ENCODE measurements around the gene WDR45.

The WDR45 gene

GRCh38 chrX:49077941-49078340, 1.7 kb downstream of the WDR45 start:
- FAIRE-seq, result no peak

GRCh38 chrX:49075347-49075746, 4.3 kb downstream of the WDR45 start:
- DNase-seq (ENCODE audit: extremely low spot score, insufficient read length, low read depth) (no peak), FAIRE-seq (no peak)

More at GRCh38 chrX:49077941-49078340, 1.7 kb downstream of the WDR45 start:
- DNase-seq (ENCODE audit: extremely low spot score, insufficient read length, low read depth), result no peak

- FAIRE-seq, result peak; percentile 98
- peak; percentile 68 for DNase-seq (ENCODE audit: extremely low spot score, insufficient read length, low read depth)
Measured at GRCh38 chrX:49073601-49074575, 5.8 kb downstream of the WDR45 start, which contains the start of gene PRAF2. PRAF2 (minus strand) TSS chrX:49074002; CDS start chrX:49073987, 15 bp downstream.

GRCh38 chrX:49072712-49073095, 7.0 kb downstream of the WDR45 start:
- FAIRE-seq (no peak), DNase-seq (ENCODE audit: extremely low spot score, insufficient read length, low read depth) (no peak)

GRCh38 chrX:49071877-49072711, 7.6 kb downstream of the WDR45 start:
- FAIRE-seq, result no peak
- DNase-seq (ENCODE audit: extremely low spot score, insufficient read length, low read depth), result no peak

GRCh38 chrX:49070988-49071387, 8.7 kb downstream of the WDR45 start:
- no peak for DNase-seq (ENCODE audit: extremely low spot score, insufficient read length, low read depth)
- no peak for FAIRE-seq

GRCh38 chrX:49069038-49069437, 10.6 kb downstream of the WDR45 start:
- FAIRE-seq (no peak), DNase-seq (ENCODE audit: extremely low spot score, insufficient read length, low read depth) (no peak)

GRCh38 chrX:49067285-49068120, 12.2 kb downstream of the WDR45 start:
- no peak for DNase-seq (ENCODE audit: extremely low spot score, insufficient read length, low read depth)
- no peak for FAIRE-seq

- DNase-seq (ENCODE audit: extremely low spot score, insufficient read length, low read depth), result no peak
- FAIRE-seq, result no peak
Measured at GRCh38 chrX:49066690-49067089, 13.0 kb downstream of the WDR45 start.

GRCh38 chrX:49066278-49066677, 13.4 kb downstream of the WDR45 start:
- DNase-seq (ENCODE audit: extremely low spot score, insufficient read length, low read depth) (no peak), FAIRE-seq (no peak)

- DNase-seq (ENCODE audit: extremely low spot score, insufficient read length, low read depth), result no peak
- no peak for FAIRE-seq
Measured at GRCh38 chrX:49064735-49065134, 15.0 kb downstream of the WDR45 start.

GRCh38 chrX:49064303-49064702, 15.4 kb downstream of the WDR45 start:
- FAIRE-seq (no peak), DNase-seq (ENCODE audit: extremely low spot score, insufficient read length, low read depth) (no peak)

GRCh38 chrX:49063715-49064114, 16.0 kb downstream of the WDR45 start:
- DNase-seq (ENCODE audit: extremely low spot score, insufficient read length, low read depth) (no peak), FAIRE-seq (no peak)

GRCh38 chrX:49061916-49062315, 17.8 kb downstream of the WDR45 start:
- no peak for FAIRE-seq
- DNase-seq (ENCODE audit: extremely low spot score, insufficient read length, low read depth), result no peak

- DNase-seq (ENCODE audit: extremely low spot score, insufficient read length, low read depth), result no peak
- no peak for FAIRE-seq
Measured at GRCh38 chrX:49061490-49061889, 18.2 kb downstream of the WDR45 start.

- no peak for FAIRE-seq
- no peak for DNase-seq (ENCODE audit: extremely low spot score, insufficient read length, low read depth)
Measured at GRCh38 chrX:49060914-49061313, 18.8 kb downstream of the WDR45 start.

GRCh38 chrX:49059681-49060085, 20.0 kb downstream of the WDR45 start:
- no peak for FAIRE-seq
- no peak for DNase-seq (ENCODE audit: extremely low spot score, insufficient read length, low read depth)

GRCh38 chrX:49059201-49059600, 20.5 kb downstream of the WDR45 start:
- no peak for DNase-seq (ENCODE audit: extremely low spot score, insufficient read length, low read depth)
- no peak for FAIRE-seq

GRCh38 chrX:49058794-49059193, 20.9 kb downstream of the WDR45 start, which contains the start of gene CCDC120:
CCDC120 (plus strand) TSS chrX:49058999; CDS start chrX:49062042, 3,043 bp downstream.
- DNase-seq (ENCODE audit: extremely low spot score, insufficient read length, low read depth) (no peak), FAIRE-seq (no peak)

Measured in GM18507 (cell line).